Stimulated activated CD8-positive, alpha-beta memory T cell treated with anti-CD3 and anti-CD28 coated beads, Interleukin-7, amount 100 ng/mL, for 24 hours (primary cell): ENCODE data around the gene DYNLT4.
"Not testable (repeated sequence)": the region's sequence is repeated elsewhere in the genome, so short reads cannot be mapped to it uniquely, and the experiment has no call there.

Experiments
- DNase-seq: peaks from one replicate; pipeline ENCODE4 v3.0.0-alpha.2; 2020; ENCODE audit warnings: low read depth

Gene DYNLT4

DNA sequence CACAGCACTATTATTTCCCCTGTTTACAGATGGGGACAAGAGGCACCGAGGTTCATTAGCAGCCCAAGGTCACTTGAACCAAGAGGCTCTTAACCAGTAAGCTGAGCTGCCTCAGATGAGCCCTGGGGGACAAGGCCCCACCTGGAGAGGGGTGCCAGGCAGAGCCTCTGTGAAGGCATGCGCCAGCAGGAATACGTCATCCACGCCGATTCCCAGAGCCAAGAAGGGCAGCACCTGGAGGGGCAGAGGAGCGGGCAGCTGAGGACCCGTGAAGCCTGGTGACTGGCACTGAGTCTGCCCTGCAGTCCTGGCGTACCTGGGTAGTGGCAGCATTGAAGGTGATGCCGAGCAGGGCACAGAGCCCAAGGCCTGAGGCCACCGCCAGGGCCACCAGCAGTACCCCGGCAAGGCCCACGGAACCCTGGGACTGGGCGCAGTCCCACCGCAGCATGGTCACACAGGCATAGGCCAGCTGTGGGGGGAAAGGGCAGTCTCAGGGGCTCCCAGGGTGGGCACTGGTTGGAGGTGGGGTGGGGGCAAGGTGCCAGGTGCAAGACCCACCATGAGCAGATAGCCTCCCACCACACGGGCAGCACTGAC, 21.8 kb upstream of the DYNLT4 start:
- DNase-seq = no peak

DNA sequence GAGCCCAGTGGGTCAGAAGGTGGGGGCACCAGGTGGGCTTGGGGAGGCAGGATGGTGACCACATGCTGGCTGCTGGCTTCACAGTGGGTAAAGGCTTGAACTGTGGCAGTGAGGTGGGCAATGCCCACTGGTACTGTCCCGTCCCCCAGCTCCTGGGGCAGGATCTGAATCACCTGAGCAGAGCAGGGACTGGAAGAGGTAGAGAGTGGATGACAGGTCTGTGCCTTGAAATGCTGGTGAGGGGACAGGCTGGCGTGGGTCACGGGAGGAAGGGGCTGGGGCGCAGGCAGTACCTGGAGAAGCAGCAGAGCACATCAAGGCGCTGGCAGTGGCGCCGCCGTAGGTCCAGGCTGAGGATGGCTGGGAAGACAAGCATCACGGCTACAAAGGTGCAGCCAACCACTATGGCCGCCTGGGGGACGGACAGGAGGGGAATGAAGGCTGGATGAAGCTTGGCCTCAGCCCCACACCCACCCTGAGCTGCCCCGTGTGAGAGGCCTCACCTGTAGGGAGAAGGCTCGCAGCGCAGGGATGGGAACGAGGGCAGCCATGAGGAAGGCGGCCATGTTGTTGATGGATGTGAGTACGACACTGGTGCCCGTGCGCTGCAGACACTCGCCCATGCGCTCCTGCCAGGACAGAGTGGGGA, 21.0 kb upstream of the DYNLT4 start:
- no peak for DNase-seq

DNA sequence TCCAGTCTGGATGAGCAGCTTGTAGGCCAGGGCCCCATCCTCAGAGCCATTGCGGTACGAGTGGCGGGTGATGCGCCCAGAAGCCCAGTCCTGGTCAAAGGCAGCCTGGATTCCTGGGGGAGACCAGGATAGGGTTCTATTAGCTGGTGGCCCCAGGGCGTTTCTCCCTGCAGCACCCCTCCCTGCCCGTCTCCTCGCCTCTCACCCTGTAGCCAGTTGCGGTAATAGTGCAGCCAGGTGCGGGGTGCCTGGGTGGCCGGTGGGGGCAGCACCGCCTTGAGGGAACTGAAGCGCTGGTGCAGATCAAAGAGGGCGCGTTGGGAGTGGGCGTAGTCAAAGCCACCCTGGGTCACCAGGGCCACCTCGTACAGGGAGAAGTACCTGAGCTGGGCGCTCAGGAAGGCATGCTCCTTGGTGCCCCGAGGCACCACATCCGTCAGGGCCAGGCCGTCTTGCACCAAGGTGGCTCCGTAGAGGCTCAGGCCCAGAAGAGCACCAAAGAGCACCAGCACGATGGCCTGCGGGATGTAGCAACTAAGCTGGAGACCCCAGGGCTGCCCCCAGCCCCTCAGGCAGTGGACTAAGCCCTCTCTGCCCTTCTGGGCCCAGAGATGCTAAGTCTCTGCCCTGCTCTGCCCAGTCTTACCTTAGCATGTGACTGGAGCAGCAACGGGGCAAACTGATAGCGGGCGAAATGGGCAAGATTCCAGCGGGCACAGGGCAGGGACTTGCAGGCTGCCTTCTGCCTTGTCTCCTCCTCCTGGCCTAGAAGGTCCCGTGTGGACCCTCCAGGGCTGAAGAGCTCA, 20.2 kb upstream of the DYNLT4 start:
- no peak for DNase-seq

DNA sequence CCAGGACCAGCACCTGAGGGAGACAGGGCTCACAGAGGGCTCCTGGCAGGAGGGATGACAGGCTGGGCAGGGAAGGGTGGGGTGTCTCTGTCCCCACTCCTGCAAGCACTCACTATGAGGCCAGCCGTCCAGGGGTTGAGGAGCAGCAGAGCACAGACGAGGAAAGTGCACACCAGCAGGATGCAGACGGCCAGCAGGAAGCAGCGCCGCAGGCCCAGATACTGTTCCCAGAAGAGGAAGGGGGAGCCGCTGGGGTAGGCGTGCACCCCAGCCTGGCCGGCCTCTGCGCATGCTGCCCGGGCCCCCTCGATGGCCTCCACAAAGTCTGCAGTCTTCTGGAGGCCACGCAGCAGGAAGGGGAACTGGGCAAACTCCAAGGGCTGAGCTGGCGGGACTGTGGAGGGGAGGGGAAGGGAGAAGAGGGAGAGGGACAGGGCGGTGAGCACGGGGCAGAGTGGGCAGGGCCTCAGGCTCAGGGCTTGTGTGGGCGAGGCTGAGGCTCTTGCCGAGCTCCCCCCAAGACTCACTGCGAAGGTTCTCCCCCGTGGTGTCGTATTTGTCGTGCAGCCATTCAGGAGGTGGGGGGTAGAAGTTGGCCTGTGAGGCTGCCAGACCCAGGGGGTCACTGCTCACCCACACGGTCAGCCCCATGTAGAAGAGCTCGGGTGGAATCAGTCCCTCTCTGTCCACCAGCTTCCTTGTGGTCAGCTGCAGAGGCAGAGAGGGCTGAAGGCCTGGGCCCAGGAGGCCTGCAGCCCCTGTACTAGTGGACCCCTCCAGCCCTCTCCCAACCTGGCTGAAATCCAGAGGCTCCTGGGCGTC, 19.4 kb upstream of the DYNLT4 start:
- no peak for DNase-seq

DNA sequence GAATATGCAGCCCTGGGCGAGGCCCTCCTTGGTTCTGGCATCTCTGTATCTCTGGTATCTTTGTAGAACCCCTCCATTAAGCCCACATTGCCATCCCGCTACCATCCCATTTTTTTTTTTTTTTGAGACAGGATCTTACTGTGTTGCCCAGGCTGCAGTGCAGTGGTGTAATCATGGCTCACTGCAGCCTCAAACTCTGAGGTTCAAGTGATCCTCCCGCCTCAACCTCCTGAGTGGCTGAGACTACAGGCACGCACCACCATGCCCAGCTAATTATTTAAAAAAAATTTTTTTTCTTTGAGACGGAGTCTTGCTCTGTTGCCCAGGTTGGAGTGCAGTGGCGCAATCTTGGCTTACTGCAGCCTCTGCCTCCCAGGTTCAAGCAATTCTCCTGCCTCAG, 17.2 kb upstream of the DYNLT4 start:
- DNase-seq = not testable (repeated sequence)

DNA sequence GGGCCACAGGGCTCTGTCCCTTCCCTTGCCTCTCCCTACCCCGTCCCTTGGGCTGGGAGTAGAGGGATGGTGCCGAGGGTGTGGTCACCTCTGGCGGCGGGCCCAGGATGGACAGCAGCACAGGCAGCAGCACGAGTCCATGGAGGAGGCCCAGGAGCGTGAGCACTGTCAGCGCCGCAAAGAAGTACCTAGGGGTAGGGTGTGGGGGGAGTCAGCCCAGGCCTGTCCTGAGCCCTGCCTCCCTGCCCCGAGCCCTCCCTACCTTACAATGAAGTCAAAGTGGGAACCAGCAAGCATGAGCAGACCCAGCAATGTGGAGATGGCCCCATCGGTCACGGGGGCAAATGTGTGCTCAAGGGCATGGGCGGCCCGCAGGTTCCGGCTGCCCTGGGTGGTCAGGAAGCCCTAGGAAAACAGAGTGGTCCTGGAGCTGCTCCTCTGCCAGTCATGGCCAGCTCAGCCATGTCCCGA, 15.9 kb upstream of the DYNLT4 start:
- DNase-seq = no peak

DNA sequence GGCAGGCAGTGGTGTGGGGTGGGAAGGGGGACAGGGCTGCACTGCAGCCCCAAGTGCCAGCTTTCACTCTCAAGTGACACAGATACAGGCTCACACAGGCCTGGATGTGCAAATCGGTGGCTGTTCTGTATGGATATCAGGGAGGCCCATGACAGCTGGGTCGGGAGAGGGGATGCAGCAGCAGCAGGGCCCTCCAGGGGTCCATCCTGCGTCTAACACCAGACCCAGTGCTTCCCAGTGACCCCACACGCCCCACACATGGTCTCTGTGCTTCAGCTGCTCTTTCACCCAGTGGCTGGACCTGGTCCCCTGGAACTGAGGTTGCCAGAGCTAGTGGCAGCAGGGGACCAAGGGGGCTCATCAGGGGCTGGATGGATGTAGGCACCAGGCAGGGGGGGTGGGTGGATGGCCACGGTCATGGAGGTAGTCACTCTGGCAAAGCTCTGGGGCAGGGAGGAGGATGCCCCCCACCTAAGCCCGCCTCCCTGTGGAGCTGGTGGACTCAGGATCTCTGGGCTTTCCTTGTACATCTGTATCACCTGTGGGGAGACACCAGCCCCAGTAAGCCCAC, 15.1 kb upstream of the DYNLT4 start:
- DNase-seq = no peak

DNA sequence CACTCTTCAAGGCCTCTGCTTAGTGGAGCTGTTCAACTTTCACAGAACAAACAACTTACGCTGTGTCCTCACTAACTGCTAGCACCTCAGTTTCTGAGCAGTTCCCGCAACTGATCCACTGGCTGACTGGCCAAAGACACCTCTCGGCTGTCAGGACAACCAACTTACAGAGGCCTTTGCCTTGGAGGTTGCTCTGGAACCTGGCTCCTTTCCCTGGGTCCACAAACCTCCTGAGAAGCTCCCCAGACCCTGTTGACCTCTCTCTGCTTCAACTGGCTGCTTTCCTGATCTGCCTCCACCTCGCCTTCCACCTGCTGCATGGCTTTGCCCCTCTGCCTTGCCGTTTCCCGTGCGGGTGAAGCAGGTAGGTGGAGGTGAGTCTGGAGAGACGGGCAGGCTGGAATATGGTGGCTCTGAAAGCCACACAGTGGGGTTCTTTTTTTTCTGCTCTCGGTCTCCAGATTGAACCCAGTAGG, 14.1 kb upstream of the DYNLT4 start:
- no peak for DNase-seq

DNA sequence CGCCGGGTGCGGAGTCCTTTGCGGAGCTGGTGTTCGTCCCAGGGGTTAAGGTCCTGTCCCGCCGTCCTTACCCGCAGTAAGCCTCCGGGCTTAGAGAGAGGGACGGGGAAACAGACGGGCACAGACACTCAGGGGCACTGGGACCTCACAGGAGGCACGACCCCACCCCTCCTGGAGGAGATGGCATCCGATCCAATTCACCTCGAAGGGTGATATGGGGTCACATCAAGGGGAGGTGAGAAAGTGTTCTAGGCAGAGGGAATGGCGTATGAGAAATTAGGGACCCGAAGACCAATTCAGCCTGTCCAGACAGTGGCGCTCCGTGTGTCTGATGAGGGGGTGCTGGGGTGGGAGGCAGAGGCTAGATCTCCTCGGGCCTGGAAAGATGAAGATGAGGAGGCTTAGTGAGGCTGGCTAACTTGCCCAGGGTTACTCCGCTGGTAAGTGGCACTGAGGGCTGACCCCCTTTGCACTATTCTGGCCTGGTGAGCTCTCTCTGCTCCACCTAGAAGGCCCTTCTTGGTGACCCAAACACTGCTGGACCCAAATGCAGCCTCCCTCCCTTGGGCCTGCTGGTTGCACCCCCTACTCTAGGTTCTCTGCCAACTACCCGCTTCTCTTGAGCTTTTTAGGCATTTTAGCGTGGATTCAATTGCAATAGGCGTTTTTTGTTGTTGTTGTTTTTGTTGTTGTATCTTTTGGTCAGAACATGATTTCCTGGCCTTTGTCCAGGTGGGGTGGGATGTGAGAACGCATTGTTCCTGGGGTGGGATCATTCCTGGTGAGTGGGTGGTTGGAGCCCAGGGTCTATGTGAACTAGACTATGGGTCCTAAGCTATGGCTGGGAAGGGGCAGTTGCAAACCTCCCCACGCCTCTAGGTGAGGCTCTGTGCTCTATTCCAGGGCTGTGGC, 13.4 kb upstream of the DYNLT4 start:
- DNase-seq = no peak

DNA sequence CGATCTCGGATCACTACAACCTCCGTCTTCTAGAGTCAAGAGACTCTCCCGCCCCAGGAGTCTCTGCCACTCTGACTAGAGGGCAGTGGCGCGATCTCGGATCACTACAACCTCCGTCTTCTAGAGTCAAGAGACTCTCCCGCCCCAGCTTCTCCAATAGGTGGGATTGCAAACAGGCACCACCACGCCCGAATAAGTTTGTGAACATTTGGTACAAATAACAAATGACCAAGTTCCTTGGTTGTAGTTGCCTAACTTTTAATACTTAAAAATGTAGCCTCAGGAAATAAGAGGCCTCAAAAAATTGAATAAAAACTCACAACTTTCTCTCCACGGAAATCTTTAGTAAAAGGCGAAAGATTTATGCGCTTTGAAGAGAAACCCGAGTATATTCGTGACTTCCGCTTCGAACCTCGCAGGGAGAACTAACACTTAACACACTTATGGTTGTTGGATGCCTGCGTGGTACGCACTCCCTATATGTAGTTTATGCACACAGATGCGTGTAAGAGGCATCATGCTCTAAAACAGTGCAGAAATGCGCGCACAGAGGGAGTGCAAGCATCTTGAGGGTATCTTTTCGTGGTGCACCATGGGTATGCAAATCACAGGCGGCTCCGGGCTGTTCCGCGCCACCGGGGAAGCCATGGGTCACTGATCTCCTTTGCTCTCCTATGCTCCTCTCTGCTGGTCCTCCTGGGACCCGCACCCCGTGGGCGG, 12.6 kb upstream of the DYNLT4 start:
- peak; percentile 55 for DNase-seq

DNA sequence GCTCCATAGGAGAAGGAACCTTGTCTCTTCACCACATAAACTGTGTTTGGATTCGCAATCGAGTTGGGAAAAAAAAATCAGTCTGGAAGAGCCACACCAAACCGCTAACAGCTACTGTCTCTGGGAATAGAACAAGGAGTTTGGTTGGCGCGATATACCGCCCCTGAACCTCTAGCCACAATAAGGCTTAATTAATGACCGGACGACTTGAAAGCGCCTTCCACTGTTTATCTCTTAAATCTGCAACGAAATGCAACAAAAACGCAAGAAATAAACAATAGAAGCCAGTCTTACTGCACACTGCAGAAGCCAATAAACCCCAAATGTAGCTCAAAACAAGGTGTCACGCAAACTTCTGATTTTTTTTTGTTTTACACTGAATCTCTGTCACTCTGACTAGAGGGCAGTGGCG, 12.1 kb upstream of the DYNLT4 start:
- DNase-seq = no peak

DNA sequence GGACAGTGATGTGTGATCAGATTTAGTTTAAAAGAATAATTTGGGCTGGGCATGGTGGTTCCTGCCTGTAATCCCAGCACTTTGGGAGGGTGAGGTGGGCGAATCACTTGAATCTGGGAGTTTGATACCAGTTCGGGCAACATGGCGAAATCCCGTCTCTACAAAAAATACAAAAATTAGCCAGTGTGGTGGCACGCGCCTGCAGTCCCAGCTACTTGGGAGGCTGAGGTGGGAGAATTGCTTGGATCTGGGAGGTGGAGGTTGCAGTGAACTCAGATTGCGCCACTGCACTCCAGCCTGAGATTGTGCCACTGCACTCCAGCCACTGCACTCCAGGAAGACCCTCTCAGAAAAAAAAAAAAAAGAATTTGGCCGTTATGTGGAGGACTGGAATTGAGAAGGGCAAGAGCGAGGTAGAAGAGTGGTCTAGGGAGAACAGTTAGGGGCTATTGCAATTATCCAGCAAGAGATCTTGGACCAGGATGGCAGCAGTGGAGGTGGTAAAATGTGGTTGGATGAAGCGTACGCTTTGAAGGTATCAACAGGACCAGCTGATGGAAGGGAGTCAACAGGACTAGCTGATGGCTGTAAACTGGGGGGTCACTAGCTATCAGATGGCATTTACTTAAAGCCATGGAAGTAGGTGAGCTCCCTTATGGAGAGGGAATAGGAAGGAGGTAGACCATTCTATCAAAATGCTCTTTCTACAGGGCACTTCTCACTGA, 10.8 kb upstream of the DYNLT4 start:
- no peak for DNase-seq

DNA sequence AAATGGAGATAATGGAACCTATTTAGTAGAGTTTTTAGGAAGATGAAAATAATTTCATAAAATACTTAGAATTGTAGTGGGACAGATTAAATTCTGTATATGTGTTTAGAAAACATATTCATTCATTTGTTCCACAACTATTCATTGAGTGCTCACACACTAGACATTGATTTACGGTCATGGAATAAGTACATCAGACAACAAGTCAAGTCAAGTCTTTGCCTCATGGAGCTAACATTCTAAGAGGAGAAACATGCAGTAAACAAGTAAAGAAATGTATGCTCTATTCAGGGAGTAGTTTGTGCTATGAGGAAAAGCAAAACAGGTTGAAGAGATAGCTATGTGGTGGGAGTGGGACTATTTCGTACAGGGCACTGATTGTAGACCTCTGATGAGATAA, 10.2 kb upstream of the DYNLT4 start:
- no peak for DNase-seq

DNA sequence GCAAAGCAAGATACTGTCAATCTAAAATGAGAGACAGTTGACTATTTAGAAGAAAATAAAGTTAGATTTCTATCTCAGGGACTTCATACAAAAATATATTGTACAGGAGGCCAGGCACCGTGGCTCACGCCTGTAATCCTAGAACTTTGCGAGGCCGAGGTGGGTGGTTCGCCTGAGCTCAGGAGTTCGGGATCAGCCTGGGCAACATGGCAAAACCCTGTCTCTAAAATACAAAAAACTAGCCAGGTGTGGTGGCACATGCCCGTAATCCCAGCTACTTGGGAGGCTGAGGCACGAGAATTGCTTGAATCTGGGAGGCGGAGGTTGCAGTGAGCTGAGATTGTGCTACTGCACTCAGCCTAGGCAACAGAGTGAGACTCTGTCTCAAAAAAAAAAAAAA, 8.8 kb upstream of the DYNLT4 start:
- DNase-seq = not testable (repeated sequence)

DNA sequence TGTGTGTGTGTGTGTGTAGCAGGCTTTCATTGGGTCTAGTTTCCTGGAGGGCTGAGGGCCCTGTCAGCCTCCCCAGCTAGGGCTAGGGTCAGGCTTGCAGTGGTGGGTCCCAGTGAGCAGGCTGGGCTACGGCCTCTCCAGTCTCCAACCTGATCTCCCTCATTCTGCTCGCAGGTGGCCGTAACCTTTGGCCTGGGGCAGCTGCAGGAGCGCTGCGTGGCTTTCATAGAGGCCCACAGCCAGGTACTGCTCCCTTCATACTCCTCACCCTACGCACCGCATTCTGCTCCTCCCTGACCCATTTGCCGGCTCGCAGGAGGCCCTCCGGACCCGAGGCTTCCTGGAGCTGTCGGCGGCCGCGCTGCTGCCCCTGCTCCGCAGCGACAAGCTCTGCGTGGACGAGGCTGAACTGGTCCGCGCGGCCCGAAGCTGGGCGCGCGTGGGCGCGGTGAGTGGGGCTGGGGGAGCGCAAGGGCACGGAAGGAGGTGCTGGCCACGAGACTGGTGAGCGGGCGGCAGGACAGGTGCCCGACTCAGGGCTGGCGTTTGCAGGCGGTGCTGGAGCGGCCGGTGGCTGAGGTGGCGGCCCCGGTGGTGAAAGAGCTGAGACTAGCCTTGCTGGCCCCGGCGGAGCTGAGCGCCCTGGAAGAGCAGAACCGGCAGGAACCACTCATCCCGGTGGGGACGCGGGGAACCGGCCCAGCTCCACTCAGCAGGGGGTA, 5.8 kb upstream of the DYNLT4 start:
- no peak for DNase-seq

DNA sequence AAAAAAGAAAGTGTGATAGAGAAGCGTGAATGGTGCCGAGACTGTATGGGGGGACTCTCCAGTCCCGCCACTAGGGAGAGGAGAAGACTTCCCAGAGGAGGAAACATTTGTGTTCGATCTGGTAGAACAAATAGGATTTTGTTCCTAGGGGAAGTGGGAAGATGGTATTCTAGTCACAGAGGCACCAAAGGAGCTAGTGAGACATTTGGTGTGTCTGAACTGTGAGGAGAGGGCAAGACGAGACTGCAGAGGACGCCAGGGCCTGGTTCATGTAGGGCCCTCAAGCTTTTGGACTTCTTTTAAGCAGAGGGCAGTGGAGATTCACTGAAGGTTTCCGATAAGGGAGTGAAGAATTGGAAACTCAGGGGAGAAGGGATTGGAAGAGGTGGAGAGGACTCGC, 4.1 kb upstream of the DYNLT4 start:
- no peak for DNase-seq

DNA sequence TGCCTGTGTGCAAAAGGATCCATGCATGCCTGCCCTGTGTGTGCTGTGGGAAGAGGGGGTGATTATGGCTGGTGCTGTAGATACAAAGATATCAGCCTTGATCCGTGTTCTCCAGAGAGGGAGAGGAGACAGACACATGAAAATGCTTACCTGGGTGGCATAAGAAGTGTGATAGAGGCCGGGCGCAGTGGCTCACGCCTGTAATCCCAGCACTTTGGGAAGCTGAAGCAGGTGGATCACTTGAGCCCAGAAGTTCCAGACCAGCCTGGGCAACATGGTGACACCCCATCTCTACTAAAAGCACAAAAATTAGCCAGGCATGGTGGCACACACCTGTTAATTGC, 3.6 kb upstream of the DYNLT4 start:
- not testable (repeated sequence) for DNase-seq

DNA sequence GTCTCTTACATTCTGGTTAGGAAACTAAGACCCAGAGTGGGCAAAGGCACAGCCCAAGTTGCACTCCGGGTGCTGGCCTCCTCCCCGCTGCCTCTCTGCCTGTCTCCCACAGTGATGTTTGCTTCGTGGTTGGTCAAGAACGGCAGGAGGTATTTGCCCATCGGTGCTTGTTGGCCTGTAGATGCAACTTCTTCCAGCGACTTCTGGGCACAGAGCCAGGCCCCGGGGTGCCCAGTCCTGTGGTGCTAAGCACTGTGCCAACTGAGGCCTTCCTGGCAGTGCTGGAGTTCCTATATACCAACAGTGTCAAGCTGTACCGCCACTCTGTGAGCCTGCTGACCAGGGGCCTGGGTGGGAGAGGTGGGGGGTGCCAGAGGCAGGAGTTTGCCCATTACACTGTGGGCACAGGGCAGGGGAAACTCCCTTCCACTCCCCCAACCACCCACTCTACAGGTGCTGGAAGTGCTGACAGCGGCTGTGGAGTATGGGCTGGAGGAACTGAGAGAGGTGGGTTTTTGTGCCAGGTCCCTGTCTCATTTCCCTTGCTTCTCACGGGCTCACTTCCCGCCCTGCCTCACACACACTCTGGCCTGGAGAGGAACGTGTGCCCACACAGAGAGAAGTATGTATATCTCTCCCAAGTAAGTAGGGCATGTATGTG, 3.1 kb upstream of the DYNLT4 start:
- DNase-seq = no peak
